ENCODE measurements around the gene RPRD1A.

DNA sequence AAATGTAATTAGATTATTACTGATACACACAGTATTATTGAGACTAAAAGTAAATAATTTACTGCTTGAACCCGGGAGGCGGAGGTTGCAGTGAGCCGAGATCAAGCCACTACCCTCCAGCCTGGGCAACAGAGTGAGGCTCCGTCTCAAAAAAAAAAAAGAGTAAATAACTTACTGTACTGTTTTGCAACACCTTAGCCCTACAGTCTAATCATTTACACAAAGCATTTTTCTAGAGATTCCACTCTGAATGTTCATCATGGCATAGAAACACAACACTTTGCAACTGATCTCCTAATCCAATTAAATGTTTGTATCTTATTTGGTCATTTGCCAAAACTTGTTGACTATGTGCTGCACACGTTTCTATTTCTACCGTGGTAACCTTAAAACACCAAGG lies 118.3 kb downstream of the RPRD1A start:
- TF ChIP-seq POLR2AphosphoS5 (IDR thresholded peaks at IDR 0.05; ENCODE audit: low read depth, low read length) (no peak), POLR2A (IDR thresholded peaks at IDR 0.05; ENCODE audit: low read depth, low read length) (no peak)
